ENCODE data around the gene TUBB4A.

The TUBB4A gene

DNA sequence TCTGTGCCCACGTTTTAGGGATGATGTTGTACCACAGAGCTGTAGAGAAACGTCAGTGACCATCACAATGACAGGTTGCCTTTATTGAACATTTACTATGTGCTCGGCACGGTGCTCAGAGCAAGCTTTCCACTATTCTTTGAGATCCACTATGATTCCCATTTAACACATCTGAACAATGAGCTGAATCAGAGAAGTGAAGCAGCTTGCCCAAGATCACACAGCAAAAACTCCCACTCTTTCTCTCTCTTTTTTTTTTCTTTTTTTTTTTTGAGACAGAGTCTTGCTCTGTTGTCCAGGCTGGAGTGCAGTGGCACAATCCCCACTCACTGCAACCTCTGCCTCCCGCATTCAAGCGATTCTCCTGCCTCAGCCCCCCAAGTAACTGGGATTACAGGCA, 20.6 kb upstream of the TUBB4A start:
- no peak for DNase-seq (ENCODE audit: low read depth)
- TF ChIP-seq, protein P1, sequence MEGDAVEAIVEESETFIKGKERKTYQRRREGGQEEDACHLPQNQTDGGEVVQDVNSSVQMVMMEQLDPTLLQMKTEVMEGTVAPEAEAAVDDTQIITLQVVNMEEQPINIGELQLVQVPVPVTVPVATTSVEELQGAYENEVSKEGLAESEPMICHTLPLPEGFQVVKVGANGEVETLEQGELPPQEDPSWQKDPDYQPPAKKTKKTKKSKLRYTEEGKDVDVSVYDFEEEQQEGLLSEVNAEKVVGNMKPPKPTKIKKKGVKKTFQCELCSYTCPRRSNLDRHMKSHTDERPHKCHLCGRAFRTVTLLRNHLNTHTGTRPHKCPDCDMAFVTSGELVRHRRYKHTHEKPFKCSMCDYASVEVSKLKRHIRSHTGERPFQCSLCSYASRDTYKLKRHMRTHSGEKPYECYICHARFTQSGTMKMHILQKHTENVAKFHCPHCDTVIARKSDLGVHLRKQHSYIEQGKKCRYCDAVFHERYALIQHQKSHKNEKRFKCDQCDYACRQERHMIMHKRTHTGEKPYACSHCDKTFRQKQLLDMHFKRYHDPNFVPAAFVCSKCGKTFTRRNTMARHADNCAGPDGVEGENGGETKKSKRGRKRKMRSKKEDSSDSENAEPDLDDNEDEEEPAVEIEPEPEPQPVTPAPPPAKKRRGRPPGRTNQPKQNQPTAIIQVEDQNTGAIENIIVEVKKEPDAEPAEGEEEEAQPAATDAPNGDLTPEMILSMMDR (conservative IDR thresholded peaks at IDR 0.05; ENCODE audit: low read depth, low read length) = no peak
- no peak overlapping the region for H3K4me3 ChIP-seq (ENCODE audit: low read depth, low read length)

DNA sequence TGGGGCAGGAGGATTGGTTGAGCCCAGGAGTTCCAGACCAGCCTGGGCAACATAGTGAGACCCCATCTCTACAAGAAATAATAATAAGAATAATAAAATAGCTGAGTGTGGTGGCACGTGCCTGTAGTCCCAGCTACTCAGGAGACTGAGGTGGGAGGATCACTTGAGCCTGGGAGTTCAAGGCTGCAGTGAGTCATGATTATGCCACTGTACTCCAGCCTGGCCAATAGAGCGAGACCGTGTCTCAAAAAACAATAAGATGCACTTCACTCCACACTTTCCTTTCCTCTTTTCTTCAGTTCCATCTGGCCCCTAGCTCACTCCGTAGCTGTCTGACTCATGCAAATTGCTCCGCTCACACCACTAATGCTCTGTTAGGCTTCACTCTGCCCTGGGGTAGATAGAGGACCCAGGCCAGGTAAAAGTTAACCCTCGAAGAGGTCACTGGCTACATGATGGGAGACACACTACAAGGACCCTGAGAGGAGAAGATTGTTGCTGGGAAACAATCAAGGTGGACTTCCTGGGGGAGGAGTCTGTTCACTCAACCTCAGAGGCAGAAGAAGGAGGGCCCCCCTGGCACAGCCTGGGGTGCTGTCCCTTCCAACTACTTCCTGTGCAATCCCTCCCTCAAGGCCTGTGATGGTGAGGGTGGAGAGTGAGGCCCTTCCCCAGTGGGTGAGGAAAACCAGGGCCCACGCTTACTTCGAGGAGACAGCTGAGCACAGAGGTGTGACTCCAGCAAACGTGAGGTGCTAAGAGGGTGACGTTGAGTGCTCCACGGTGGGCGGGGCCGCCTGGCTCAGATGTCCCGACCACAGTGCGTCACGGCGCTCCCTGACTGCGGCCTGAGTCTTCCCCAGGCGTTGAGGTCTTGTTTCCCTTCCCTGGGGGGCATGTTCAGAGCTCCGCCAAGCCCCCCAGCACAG, 19.9 kb upstream of the TUBB4A start:
- TF ChIP-seq, protein P1 (conservative IDR thresholded peaks at IDR 0.05; ENCODE audit: low read depth, low read length) = no peak
- no peak for DNase-seq (ENCODE audit: low read depth)
- H3K4me3 ChIP-seq (ENCODE audit: low read depth, low read length) = no peak overlapping the region

DNA sequence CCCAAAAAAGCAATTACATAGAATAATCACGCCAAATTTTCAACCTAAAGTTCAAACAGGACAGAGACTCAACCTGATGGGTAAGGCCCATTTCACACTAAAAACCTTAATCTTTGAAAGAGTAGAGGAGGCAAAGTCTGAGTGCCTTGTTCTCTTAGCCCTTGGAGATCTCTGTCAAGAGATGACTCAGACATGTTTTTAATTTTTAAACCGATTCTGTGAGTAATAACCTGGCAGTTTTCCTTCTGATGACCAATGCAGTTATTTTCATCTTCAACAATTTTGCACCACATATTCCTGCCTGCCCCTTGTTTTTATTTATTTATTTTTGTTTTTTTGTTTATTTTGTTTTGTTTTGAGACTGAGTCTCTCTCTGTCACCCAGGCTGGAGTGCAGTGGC, 17.2 kb upstream of the TUBB4A start:
- H3K4me3 ChIP-seq (ENCODE audit: low read depth, low read length) = no peak overlapping the region
- TF ChIP-seq, protein P1 (conservative IDR thresholded peaks at IDR 0.05; ENCODE audit: low read depth, low read length) = no peak
- DNase-seq (ENCODE audit: low read depth) = peak; percentile 74

DNA sequence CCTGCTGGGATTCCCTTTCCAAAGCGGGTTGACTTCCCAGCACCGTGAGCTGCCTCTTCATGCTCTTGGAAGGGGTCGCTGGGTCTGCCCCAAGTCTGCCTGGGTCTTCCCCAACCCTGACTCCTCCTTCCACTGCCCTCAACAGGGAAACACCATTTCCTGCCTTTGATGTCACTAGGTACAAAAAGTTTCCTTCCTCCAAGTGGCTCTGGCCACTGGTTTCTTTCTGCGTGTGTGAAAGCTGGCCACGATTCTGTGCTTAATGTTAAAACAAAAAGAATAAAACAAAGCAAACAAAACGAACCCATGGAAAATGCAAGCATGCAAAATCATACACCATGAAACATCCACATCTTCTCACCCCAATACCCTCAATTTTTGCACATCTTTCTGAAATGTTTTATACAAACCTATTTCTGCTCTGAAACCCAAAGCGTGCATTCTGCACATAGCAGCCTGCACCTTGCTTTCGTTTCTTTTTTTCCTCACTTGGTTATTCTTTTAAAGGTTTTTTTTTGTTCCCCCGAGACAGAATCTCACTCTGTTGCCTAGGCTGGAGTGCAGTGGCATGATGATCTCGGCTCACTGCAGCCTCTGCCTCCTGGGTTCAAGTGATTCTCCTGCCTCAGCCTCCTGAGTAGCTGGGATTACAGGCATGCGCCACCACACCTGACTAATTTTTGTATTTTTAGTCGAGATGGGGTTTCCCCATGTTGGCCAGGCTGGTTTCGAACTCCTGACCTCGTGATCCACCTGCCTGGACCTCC, 16.2 kb upstream of the TUBB4A start:
- no peak for DNase-seq (ENCODE audit: low read depth)
- TF ChIP-seq, protein P1 (conservative IDR thresholded peaks at IDR 0.05; ENCODE audit: low read depth, low read length) = no peak
- no peak overlapping the region for H3K4me3 ChIP-seq (ENCODE audit: low read depth, low read length)

DNA sequence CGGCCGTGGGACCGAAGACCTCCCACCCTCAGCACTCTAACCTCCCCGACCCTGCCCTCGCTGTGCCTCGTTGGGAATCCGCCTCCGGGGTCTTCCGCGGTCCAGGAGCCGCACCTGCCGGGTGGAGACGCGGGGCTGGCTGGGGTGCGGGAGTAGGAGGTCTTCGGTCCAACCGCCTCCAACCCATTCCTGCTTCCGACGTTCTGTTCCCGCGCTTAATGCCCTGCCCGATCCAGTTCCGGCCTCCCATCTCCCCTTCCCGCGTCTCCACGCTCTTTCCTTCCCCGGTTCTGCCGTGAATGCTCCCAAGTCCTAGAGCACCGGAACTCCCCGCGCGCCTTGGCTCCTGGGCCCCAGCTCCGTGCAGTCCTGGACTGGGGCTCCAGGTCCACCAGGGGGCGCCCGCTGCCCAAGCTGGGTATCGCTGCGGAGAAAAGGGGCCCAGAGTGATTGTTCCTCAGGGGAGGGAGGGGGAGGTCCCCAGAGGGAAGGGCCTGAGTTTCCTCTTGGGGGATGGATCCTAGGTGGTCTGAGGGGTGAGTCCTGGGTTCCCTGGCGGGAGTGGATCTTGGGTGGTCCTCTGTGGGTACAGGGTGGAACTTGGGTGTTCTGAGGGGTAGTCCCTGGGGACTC, 14.7 kb upstream of the TUBB4A start:
- peak; percentile 86 for DNase-seq (ENCODE audit: low read depth)
- TF ChIP-seq, protein P1 (conservative IDR thresholded peaks at IDR 0.05; ENCODE audit: low read depth, low read length) = peak; percentile 97
- H3K4me3 ChIP-seq (ENCODE audit: low read depth, low read length) = peak overlapping the region; percentile 66

DNA sequence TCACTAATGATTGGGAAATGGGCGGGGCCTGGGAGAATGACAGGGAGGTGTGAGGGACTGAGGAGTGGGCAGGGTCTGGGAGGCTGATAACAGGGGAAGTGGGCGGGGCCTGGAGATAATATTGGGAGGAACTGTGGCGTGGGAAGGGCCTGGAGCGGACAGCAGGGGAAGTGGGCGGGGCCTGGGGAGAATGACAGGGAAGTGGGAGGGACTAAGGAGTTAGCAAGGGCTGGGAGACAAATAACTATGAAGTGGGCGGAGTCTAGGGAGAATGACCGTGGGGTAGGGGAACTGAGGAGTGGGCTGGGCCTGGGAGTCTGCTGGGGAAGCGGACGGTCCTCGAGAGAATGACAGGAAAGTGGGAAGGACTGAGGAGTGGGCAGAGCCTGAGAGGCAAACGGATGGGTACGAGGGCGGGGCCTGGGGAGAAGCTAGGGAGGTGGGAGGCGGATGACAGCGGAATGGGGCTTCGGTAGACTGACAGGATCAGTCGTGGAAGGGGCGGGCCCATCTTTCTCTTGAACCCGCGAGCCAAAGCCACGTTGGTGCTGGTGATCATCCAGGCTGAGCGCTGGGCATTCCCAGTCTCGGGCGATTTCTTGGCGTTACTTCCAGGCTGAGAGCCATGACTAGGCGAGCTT, 14.0 kb upstream of the TUBB4A start:
- peak; percentile 96 for DNase-seq (ENCODE audit: low read depth)
- TF ChIP-seq, protein P1 (conservative IDR thresholded peaks at IDR 0.05; ENCODE audit: low read depth, low read length) = no peak
- H3K4me3 ChIP-seq (ENCODE audit: low read depth, low read length) = peak overlapping the region; percentile 66

Data from choroid plexus epithelial cell (primary cell).